ENCODE measurements around the gene HNRNPH3.
"Not testable (repeated sequence)": the region's sequence is repeated elsewhere in the genome, so short reads cannot be mapped to it uniquely, and the experiment has no call there.

HNRNPH3 gene

GRCh38 chr10:68331455-68332258 lies at the start of gene HNRNPH3:
HNRNPH3 (plus strand) TSS chr10:68332064; CDS start chr10:68337222, 5,158 bp downstream.
- peak; percentile 99 for DNase-seq

- DNase-seq: no peak
Measured at GRCh38 chr10:68284062-68285001, 47.5 kb upstream of the HNRNPH3 start.

- no peak for DNase-seq
Measured at GRCh38 chr10:68288717-68289116, 43.1 kb upstream of the HNRNPH3 start.

- no peak for DNase-seq
Measured at GRCh38 chr10:68290736-68291135, 41.1 kb upstream of the HNRNPH3 start.

- DNase-seq: no peak
Measured at GRCh38 chr10:68296843-68297663, 34.8 kb upstream of the HNRNPH3 start.

- no peak for DNase-seq
Measured at GRCh38 chr10:68301301-68301700, 30.6 kb upstream of the HNRNPH3 start.

- DNase-seq: no peak
Measured at GRCh38 chr10:68301790-68302502, 29.9 kb upstream of the HNRNPH3 start.

GRCh38 chr10:68302503-68302823 lies 29.4 kb upstream of the HNRNPH3 start:
- no peak for DNase-seq

GRCh38 chr10:68302871-68303270 lies 29.0 kb upstream of the HNRNPH3 start:
- no peak for DNase-seq

GRCh38 chr10:68303849-68304412 lies 27.9 kb upstream of the HNRNPH3 start:
- DNase-seq: no peak

GRCh38 chr10:68305854-68306253 lies 26.0 kb upstream of the HNRNPH3 start:
- DNase-seq: no peak

- no peak for DNase-seq
Measured at GRCh38 chr10:68310531-68310930, 21.3 kb upstream of the HNRNPH3 start.

GRCh38 chr10:68314930-68315329 lies 16.9 kb upstream of the HNRNPH3 start:
- DNase-seq: not testable (repeated sequence)

- no peak for DNase-seq
Measured at GRCh38 chr10:68315582-68315981, 16.3 kb upstream of the HNRNPH3 start.

- no peak for DNase-seq
Measured at GRCh38 chr10:68318331-68319059, 13.4 kb upstream of the HNRNPH3 start.

GRCh38 chr10:68324396-68324795 lies 7.5 kb upstream of the HNRNPH3 start:
- DNase-seq: not testable (repeated sequence)

- DNase-seq: no peak
Measured at GRCh38 chr10:68327889-68328786, 3.7 kb upstream of the HNRNPH3 start.

- no peak for DNase-seq
Measured at GRCh38 chr10:68329506-68329861, 2.4 kb upstream of the HNRNPH3 start.

- peak; percentile 61 for DNase-seq
Measured at GRCh38 chr10:68330852-68331454, 911 bp upstream of the HNRNPH3 start.

Measured in right forelimb (tissue), 1 donor.